ENCODE data around the gene GPHA2. TPM values are rescaled to one million over a fixed set of nuclear protein-coding genes. Genes with fewer than 3 reads are reported as not detected.

The GPHA2 gene
- total RNA-seq, 1 donor from 2014 or later = not detected

DNA sequence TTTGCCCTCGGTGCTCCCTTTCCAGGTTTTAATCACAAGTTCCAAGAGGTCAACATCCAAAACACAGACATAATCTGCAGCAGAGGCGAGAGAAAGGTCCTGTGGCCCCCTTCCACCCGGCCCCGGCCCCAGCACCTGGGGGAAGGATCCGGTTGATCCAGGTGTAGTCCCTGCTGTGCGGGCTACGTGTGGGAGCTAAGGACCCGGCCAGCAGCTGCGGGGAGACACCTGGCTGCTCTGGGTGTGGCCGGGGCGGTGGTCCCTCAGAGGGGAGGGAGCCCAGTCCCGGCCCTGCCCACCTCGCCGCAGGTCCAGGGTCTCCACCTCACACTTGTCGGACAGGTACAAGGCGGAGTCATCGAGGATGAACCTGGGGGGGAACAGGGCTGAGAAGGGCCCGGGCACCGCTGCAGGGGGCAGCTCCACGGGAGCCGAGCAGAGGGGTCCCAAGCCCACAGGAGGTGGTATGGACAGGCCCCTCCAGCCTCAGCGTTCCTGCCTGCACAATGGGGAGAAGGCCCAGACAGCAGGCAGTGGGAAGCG lies 32.3 kb downstream of the GPHA2 start:
- no peaks in the 10 kb centered on the region for H3K79me2 ChIP-seq (ENCODE audit: low read depth)
- H3K4me1 ChIP-seq = no peaks in the 10 kb centered on the region
- no peak overlapping the region for H3K9ac ChIP-seq
- no peak overlapping the region for H3K4me2 ChIP-seq
- no peak for TF ChIP-seq CTCF (IDR thresholded peaks at IDR 0.05)
- TF ChIP-seq EZH2 (IDR thresholded peaks at IDR 0.05) = no peak
- no peak for TF ChIP-seq EZH2phosphoT487 (IDR thresholded peaks at IDR 0.05)
- no peak overlapping the region for H3K4me3 ChIP-seq
- DNase-seq (ENCODE audit: low spot score) = no peak
- no peaks in the 10 kb centered on the region for H3K36me3 ChIP-seq
- H3K27ac ChIP-seq = no peak overlapping the region
- Mint-ChIP-seq H3K36me3 (peaks cover 9% of the 10 kb centered on the region), H3K27me3 (ENCODE audit: insufficient read depth, low read depth) (peaks cover 11% of the 10 kb centered on the region), H3K27ac (no peak overlapping the region), H3K4me3 (no peak overlapping the region), H3K4me1 (no peaks in the 10 kb centered on the region), H3K9me3 (no peaks in the 10 kb centered on the region)
- H4K20me1 ChIP-seq (ENCODE audit: low read depth) = no peaks in the 10 kb centered on the region
- no peaks in the 10 kb centered on the region for H3K27me3 ChIP-seq
- no peaks in the 10 kb centered on the region for H3F3A ChIP-seq (ENCODE audit: low read depth)
- H3K9me3 ChIP-seq (ENCODE audit: low read depth) = no peaks in the 10 kb centered on the region
- no peak overlapping the region for H2AFZ ChIP-seq (replicated peaks)

DNA sequence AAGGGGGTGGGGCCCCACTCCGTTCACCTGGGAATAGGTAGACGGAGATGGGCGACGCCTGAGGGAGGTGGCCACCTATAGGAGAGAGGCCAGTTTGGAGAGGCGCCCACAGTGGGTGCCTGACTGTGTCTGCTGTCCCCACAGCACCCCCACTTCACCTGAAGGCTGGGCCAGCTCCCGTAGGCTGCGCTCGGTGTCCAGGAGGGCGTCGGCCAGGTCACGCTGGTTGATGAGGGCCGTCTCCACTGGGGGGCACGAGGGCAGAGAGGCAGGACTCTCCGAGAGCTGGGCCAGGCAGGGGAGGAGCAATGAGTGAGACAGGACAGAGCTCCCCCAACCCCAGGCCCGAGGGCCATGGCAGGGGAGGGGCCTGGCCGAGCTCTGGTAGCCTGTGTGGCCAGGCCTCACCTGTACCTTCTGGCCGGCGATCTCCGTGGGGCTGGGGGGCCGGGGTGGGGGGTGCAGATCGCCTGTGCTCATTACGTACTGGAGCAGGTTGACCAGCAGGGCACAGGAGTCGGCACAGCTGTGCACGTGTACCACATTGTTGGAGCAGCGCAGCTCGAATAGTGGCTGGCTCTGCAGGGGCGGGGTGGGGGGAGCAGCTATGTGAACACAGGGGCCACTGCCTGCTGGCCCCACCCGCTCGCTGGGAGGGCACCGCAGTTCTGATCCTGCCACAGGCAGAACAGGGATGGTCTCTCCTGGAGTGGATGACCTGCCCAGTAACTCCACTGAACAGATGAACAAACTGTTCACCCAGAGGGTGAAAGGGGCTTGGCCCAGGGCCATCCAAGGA lies 33.4 kb downstream of the GPHA2 start:
- H3K4me2 ChIP-seq = no peak overlapping the region
- no peaks in the 10 kb centered on the region for H3F3A ChIP-seq (ENCODE audit: low read depth)
- H3K27ac ChIP-seq = no peak overlapping the region
- no peaks in the 10 kb centered on the region for H3K9me3 ChIP-seq (ENCODE audit: low read depth)
- no peak overlapping the region for H3K4me3 Mint-ChIP-seq
- H3K4me3 ChIP-seq = no peak overlapping the region
- peaks cover 9% of the 10 kb centered on the region for H3K36me3 Mint-ChIP-seq
- no peak overlapping the region for H2AFZ ChIP-seq (replicated peaks)
- H3K9me3 Mint-ChIP-seq = no peaks in the 10 kb centered on the region
- no peaks in the 10 kb centered on the region for H3K4me1 Mint-ChIP-seq
- H3K36me3 ChIP-seq = no peaks in the 10 kb centered on the region
- H3K27ac Mint-ChIP-seq = no peak overlapping the region
- H3K27me3 ChIP-seq = no peaks in the 10 kb centered on the region
- no peaks in the 10 kb centered on the region for H4K20me1 ChIP-seq (ENCODE audit: low read depth)
- no peaks in the 10 kb centered on the region for H3K4me1 ChIP-seq
- DNase-seq (ENCODE audit: low spot score) = no peak
- no peaks in the 10 kb centered on the region for H3K79me2 ChIP-seq (ENCODE audit: low read depth)
- no peak overlapping the region for H3K9ac ChIP-seq
- no peak for TF ChIP-seq CTCF (IDR thresholded peaks at IDR 0.05)
- TF ChIP-seq EZH2phosphoT487 (IDR thresholded peaks at IDR 0.05) = no peak
- TF ChIP-seq EZH2 (IDR thresholded peaks at IDR 0.05) = no peak
- peaks cover 8% of the 10 kb centered on the region for H3K27me3 Mint-ChIP-seq (ENCODE audit: insufficient read depth, low read depth)

GRCh38 chr11:64900774-64901173 lies 34.9 kb downstream of the GPHA2 start:
- no peak overlapping the region for H3K27ac ChIP-seq
- no peaks in the 10 kb centered on the region for H3K9me3 ChIP-seq (ENCODE audit: low read depth)
- peaks cover 9% of the 10 kb centered on the region for H3K36me3 Mint-ChIP-seq
- no peaks in the 10 kb centered on the region for H4K20me1 ChIP-seq (ENCODE audit: low read depth)
- no peaks in the 10 kb centered on the region for H3K4me1 ChIP-seq
- DNase-seq (ENCODE audit: low spot score) = no peak
- no peaks in the 10 kb centered on the region for H3K9me3 Mint-ChIP-seq
- TF ChIP-seq CTCF (IDR thresholded peaks at IDR 0.05) = no peak
- H3K4me2 ChIP-seq = no peak overlapping the region
- no peak overlapping the region for H3K4me3 Mint-ChIP-seq
- H3K9ac ChIP-seq = no peak overlapping the region
- no peak overlapping the region for H2AFZ ChIP-seq (replicated peaks)
- H3K36me3 ChIP-seq = no peaks in the 10 kb centered on the region
- no peaks in the 10 kb centered on the region for H3K4me1 Mint-ChIP-seq
- no peak overlapping the region for H3K27ac Mint-ChIP-seq
- no peaks in the 10 kb centered on the region for H3K27me3 ChIP-seq
- peaks cover 8% of the 10 kb centered on the region for H3K27me3 Mint-ChIP-seq (ENCODE audit: insufficient read depth, low read depth)
- H3F3A ChIP-seq (ENCODE audit: low read depth) = no peaks in the 10 kb centered on the region
- no peak overlapping the region for H3K4me3 ChIP-seq
- no peaks in the 10 kb centered on the region for H3K79me2 ChIP-seq (ENCODE audit: low read depth)

Data from neural progenitor cell (in vitro differentiated cells).